NCI-H1436 treated with DMSO at 0.1 percent for 48 hours (cell line): Measurements from ENCODE around the gene MAFG.

Source experiments
- DNase-seq: peaks from one replicate; lab custom pipeline; 2025; lab: John Stamatoyannopoulos, UW

Gene MAFG

GRCh38 chr17:81909966-81910839 is 17.3 kb downstream of the MAFG start:
- DNase-seq, result no peak

DNA sequence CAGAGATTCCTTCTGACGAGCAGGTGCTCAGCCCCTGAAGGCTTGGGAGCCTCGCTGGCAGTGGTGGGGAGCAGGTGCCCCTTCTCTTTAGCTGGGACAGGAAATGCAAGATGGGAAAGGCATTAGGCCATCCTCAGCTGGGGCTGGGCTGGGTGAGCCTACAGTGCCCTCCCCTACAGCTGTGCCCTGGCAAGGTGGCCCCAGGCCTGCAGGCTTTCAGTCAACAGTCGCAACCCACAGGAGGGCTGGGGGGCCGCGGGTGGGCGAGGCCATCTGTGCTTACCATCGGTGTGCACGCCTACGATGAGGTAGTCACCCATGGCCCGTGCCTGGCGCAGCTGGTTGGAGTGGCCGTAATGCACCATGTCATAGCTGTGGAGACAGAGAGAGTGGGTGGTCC is 18.3 kb downstream of the MAFG start:
- DNase-seq, result no peak

DNA sequence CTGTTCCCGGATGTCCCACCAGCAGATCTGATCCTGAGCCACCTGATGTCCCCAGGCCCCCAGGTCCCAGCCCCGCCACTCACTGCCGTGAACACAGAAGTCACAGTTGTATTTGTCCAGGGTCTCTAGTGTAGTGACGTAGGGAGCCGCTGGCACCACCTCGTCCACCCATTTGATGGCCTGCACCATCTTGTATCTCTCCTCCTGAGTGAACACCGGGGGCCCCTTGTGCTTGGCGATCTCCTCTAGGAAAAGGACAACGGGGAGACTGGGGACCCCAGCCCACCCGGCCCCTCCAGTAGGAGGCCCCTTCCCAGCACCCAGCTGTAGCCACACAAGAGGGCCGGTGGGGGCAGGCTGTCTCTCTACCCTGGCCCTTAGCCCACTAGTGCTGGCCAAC is 18.7 kb downstream of the MAFG start:
- no peak for DNase-seq

DNA sequence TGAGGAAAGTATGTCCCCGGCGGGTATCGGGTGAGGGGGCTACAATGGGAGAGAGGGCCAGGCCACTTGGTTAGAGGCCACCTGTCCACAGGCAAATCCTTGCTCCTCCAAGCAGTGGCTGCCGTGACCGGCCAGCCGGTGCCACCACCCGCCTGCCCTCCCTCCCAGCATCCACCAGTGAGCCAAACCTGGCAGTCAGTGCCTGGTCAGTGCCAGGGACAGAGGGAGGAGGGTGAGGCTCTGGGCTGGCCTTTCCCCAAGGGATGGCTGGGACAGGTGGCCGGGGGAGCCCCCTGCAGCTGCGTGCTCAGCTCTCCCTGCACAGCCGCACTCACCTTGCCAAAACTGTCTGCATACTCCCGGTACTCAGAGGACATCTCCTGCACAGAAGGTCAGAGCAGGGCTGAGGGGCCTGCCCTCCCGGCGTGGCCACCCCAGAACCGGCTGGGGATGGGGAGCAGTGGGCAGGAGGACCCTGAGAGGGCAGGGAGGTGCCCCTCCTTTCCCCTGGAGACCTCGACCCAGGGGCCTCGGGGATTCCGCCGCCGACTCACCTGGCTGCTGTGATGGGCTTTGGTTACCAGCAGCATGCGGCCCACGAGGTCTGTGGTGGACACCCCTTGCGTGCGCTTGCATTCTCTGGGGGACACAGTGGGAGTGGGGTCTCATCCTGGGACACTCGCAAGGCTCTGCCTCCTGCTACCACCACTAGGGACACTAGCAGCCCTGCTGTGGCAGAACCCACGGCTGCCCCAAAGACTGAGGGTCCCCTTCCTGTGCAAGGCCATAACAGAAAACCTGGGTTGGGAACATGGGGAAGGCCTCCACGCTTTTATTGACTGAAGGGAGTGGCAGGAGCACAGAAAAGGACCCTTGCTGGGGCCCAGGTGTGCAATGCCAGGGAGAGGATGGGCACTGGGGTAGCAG is 20.1 kb downstream of the MAFG start:
- DNase-seq, result no peak

GRCh38 chr17:81906476-81907218 is 20.9 kb downstream of the MAFG start:
- no peak for DNase-seq

GRCh38 chr17:81905993-81906392 is 21.5 kb downstream of the MAFG start:
- DNase-seq, result no peak

GRCh38 chr17:81905424-81905875 is 22.1 kb downstream of the MAFG start:
- no peak for DNase-seq

- no peak for DNase-seq
These were observed 22.7 kb downstream of the MAFG start for GRCh38 chr17:81904600-81905423.

DNA sequence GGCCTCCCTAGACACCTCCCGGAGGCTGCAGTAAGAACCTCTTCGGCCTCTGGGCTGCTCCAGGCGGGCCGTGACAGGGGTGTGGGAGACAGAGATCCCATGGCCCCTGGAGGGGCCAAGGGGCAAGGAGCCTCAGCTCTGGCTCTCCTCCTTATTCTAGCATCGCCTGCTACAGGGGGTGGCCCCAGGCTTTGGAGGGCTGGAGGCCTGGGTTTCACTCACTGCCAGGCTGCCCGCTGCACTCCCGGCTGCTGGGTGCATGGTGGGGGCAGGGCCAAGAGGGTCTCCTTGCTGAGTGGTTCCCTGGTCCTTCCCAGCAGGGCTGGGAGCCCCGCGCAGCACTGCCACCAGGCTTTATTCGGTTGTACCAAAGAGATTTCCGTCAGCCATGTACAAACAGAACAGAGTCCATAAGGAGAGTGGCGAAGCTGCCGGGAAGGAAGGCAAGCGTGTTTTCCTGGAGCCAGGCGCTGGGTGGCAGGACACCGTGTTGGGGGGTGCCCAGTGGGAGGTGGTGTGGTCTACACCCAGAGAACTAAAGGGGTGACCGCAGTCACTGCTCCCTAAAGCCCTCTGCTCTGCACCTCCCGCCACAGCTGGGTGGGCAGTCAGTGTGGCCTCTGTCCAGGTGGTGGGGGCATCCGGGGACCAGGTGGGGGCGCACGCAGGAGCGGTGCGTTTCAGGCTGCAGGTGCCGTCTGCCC is 23.5 kb downstream of the MAFG start:
- DNase-seq, result no peak

DNA sequence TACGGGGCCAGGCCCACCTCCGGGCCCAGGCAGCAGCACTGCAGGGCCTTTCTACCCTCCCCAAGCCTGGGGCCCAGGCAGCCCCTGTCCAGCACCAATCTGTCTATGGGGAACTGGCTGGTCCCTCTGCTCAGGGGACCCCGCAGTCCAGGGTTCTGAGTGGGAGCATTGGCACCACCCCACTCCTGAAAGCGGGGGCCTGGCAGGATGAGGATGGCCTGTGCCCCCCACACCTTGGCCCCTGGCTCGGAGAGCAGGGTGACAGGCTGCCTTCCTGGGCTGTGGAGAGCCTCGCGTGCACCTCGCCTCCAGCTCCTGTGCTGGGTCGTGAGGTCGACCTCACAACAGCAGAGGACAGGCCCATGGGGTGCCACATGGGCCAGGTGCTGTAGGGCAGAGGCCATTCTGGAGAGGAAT is 24.1 kb downstream of the MAFG start:
- no peak for DNase-seq

- no peak for DNase-seq
These were observed 24.7 kb downstream of the MAFG start for GRCh38 chr17:81902653-81903414.

- no peak for DNase-seq
These were observed 25.4 kb downstream of the MAFG start, which contains the start of gene NPB for GRCh38 chr17:81902023-81902652. Gene NPB (plus strand): TSS chr17:81902238. CDS start chr17:81902278, 40 bp downstream.

GRCh38 chr17:81901167-81902022 is 26.1 kb downstream of the MAFG start:
- DNase-seq, result no peak

DNA sequence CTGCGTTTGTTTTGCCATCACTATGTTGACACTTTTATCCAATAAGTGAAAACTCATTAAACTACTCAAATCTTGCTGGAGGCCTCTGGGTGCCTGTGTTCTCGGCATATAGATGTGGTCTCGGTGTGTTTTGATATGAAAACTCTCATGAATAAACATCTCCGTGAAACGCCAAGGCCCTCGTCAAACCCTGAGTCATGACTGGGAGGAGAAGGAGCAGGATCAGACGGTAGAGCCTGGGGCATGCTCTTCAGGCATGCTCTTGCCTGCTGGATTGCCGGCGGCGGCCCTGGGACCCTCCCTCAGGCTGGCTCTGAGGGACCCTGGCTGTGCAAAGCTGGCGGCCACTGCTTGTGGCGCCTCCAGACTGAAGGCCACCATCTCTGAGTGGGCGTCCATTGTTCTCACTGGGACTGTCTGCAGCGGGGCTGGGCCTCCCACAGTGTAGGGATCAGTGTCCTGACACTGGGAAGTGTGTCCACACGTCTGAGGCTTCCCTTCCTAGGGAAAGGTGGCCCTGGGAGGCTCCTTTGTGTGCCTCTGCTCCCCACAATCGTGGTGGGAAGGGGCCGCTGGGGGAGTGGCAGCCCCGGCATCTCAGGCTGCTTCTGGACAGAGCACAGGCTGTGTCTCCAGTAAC is 27.2 kb downstream of the MAFG start:
- no peak for DNase-seq

GRCh38 chr17:81899514-81900166 is 27.9 kb downstream of the MAFG start:
- DNase-seq, result no peak

- DNase-seq, result no peak
These were observed 28.6 kb downstream of the MAFG start for GRCh38 chr17:81898885-81899284.
